Gastroesophageal sphincter (tissue), 3 donors: ENCODE measurements around the gene DPF3.

Experiments used
- POLR2A ChIP-seq, 2 donors: fragments of 450-650 bp; IDR thresholded peaks; one replicate each; pipeline ENCODE4 v1.6.1; 2017; ENCODE audit warnings: antibody characterized with exemption in 2 of 2, mild to moderate bottlenecking in 2 of 2, moderate library complexity in 1 of 2
- POLR2AphosphoS5 ChIP-seq: sonication (generic); formaldehyde crosslinking; IDR thresholded peaks from one replicate; pipeline ENCODE4 v1.6.1; 2017; ENCODE audit warnings: antibody characterized with exemption
- TF ChIP-seq, protein P1 (sequence below), 4 experiments: fragments of 200-600 bp in 2 of 4; fragments of 450-650 bp in 2 of 4; sonication (generic) in 1 of 4; IDR thresholded peaks; one replicate each; pipeline ENCODE4 v1.5.1; 2017 to 2019; ENCODE audit warnings: antibody characterized with exemption in 4 of 4, mild to moderate bottlenecking in 2 of 4, moderate library complexity in 2 of 4

DNA sequence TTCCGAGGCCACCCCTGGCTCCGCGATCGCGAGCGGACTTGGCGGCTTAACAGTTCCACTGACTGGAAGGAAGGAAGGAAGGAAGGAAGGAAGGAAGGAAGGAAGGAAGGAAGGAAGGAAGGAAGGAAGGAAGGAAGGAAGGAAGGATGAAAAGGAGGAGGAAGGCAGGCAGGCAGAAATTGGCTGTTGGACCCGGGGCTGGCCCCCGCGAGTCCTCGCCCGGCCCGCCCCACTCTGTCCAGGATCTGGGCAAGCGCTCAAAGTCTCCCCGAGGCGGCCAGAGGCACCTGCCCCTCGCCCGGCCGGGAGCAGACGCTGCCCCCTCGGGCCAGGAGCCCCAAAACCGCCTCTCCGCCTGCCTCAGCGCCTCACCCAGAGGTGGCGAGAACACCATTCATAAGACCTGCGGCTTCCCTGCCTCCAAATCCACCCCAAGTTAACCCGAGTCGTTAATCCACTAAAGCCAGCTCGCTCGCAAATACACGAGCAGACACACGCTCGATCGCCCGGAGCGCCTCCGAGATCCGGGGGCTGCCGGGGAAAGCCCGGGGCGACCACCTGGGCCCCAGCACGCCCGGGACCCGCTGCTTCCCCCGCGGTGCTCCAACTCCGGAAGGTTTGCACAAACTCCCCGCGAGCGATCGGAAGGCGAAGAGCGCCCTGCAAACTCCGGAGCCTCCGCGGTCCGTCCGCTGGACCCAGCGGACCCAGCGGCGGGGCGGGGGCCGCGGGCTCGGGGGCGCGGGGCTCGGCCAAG is 844 bp downstream of the DPF3 start:
- TF ChIP-seq, protein P1, sequence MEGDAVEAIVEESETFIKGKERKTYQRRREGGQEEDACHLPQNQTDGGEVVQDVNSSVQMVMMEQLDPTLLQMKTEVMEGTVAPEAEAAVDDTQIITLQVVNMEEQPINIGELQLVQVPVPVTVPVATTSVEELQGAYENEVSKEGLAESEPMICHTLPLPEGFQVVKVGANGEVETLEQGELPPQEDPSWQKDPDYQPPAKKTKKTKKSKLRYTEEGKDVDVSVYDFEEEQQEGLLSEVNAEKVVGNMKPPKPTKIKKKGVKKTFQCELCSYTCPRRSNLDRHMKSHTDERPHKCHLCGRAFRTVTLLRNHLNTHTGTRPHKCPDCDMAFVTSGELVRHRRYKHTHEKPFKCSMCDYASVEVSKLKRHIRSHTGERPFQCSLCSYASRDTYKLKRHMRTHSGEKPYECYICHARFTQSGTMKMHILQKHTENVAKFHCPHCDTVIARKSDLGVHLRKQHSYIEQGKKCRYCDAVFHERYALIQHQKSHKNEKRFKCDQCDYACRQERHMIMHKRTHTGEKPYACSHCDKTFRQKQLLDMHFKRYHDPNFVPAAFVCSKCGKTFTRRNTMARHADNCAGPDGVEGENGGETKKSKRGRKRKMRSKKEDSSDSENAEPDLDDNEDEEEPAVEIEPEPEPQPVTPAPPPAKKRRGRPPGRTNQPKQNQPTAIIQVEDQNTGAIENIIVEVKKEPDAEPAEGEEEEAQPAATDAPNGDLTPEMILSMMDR (IDR thresholded peaks at IDR 0.05): no peak
- no peak for TF ChIP-seq POLR2AphosphoS5
- no peak for TF ChIP-seq POLR2A (IDR thresholded peaks at IDR 0.05)
